Activated CD4-positive, alpha-beta T cell treated with anti-CD3 and anti-CD28 coated beads, Interleukin-2, Interleukin-4, amounts not matched to agents 100 ng/mL and 50 ng/mL, durations not matched to agents 16 hours and 8 hours (primary cell): ENCODE results near the gene TACC2.
"Not testable (repeated sequence)": the region's sequence is repeated elsewhere in the genome, so short reads cannot be mapped to it uniquely, and the experiment has no call there.

Experiments
- DNase-seq: peaks from one replicate; pipeline ENCODE4 v3.0.0-alpha.2; 2020; ENCODE audit warnings: low spot score

The TACC2 gene

DNA sequence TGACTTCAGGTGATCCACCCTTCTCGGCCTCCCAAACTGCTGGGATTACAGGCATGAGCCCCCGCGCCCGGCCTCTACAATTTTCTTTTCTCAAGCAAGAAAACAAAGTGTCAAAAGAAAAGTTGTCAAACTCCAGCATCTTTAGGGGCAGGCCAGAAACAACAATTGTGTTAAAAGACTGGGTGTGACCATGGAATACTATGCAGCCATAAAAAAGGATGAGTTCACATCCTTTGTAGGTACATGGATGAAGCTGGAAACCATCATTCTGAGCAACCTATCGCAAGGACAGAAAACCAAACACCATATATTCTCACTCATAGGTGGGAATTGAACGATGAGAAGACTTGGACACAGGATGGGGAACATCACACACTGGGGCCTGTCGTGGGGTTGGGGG lies 34.3 kb downstream of the TACC2 start:
- DNase-seq, result not testable (repeated sequence)

DNA sequence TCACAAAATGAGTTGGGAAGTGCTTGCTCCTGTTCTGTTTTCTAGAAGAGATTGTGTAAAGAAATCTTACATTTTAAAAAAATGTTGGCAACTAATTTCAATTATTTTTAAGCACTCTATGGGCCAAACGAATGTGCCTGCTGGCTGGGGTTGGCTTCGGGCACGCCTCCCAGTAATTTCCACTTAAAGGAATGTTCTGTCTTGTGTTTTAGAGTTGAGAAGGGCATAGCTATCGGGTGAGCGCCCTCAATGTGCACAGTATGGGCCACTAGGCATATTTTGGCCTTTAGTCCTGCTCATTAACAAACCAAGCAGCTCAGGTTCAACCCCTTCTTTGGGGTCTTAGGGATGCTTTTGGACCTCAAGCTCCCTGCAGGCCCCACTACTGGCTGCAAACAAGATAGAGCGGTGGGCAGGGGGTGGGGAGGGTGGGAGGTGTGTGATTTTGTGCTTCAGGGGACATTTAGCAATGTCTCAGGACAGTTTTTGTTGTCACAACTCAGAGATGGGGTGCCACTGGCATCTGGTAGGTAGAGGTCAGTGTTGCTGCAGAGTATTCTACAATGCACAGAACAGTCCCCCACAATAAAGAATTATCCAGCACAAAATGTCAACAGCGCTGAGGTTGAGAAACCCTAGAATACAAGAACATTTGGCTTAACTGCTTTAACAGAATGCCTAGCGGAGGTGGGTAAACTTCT lies 40.7 kb downstream of the TACC2 start:
- DNase-seq, result no peak

DNA sequence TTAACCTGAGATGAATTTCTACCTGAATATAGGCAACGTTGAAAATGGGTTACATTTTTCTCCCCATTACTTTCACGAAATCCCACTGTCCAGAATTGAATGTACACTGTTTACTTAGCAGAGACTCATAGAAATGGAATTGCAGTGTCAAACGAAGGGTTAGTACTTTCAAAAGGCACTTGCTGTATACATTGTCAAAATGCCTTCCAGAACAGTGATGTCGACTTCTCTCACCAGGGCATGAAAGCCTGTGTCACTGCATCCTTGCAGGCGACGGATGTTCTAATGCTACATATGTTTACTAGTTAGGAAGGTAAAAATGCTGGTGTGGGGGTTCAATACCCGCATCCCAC lies 41.2 kb downstream of the TACC2 start:
- DNase-seq, result no peak

DNA sequence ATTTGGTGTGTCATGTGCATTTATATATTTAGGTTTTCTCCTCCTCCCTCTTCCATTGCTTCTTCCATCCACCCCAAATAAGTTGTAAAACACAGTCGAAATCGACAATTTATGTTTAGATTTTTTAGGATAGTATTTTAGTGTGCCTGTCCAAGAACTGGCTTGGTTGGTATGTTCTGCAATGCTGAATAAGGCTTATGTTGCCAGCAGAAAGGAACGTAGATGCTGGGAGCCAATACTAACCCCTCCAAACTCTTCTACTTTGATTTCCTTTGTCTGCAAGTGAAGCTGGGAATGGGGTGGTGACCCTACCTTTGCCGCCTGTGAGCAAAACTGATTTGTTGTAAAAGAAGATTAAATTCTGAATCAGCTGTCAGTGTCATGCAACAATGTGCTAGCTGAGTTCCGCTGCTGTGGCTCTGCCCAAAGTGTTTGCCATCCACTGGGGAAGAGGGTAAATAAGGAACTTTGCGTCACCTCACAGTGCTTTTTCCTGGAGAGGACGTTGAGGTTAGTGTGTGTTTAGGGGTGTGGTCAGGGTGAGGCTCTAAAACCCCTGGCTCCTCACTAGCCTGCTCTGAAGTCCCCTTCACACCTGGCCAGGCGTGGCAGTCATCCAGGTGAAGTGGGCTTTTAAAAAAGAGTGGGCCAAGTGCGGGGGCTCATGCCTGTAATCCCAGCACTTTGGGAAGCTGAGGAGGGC lies 44.4 kb downstream of the TACC2 start:
- DNase-seq, result no peak

DNA sequence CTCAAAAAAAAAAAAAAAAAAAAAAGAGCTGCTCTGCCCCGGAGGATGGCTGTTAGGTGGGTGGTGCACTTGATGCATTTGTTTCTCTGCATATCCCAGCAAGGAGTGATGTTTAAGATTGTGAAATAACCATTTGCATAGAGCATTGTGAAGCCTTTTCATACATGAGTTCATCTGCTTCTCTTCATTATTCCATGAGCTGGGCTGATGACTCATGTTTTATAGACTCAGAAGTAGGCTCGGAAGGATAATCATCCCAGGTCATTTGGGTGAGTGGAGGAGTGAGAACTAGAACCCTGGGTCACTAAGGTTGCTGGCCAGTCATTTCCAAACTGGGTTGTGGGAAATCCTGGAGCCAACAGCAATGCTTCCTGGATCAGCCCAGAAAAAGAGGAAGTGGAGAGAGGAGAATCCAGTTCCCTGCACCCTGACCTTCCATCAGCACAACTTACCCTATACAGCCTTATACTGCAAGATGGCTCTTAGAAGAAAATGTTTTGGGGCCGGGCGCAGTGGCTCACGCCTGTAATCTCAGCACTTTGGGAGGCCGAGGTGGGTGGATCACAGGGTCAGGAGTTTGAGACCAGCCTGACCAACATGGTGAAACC lies 45.3 kb downstream of the TACC2 start:
- no peak for DNase-seq

DNA sequence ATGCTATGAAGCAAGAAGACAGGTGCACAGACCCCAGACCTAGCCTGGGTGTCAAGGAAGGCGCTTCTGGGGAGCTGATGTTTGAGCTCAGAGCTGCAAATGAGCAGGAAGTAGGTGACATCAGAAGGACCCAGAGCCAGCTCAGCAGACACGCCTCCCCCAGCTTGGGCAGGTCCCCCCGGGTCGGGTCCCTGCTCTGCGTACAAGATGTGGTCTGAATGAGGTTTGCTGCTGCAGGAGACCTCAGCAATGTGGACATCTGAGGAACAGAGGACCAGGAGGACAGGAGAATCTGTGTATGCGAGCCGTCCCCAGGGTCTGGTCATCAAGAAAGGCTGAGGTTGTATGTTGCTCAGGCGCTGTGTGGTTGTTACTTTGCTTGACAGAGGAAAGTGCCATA lies 51.8 kb downstream of the TACC2 start:
- DNase-seq, result no peak

DNA sequence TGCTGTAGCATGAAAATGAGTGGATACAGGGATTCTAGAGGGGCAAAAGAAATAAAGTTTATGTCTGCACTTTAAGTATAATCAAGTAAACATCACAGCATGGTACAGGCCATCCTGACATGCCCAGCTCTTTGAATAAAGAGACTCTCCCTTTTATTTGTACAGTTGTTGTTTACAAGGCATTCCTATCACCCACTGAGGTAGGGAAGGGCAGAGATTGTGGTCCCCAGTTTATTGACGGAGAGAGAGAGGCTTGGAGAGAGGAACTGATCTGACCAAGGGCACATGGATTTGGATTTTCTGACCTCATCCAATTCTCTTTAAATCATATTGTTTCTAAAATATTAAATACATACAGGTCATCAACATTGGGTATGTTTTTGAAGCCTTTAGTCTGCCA lies 53.9 kb downstream of the TACC2 start:
- no peak for DNase-seq

DNA sequence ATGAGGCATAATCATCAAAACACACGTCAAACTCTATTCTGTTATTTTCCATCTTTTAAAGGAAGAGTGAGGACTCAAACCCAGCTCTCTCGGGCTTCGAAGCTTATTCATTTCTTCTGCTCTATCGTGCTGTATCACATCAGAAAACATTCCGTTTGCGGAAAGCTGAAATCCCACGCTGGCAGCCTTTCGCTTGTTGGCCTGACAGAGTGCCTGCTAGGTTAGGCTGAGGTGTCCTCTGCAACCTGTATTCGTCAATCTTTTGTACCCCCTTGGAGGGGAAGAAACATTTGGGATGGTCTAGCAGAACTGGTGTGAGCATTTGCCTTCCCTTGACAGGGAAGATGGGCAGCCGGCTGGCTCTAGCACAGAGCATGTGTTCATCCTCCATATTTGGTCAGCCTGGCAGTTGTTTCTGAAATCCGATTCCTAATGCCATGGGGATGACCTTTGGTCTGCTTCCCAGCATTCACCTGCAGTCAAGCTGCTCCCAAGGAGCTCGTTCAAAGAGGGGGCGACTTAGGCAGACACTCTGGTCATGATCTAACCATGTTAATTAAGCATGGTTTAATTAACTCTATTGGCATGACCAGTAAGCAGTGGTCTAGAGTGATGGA lies 55.2 kb downstream of the TACC2 start:
- DNase-seq, result no peak

DNA sequence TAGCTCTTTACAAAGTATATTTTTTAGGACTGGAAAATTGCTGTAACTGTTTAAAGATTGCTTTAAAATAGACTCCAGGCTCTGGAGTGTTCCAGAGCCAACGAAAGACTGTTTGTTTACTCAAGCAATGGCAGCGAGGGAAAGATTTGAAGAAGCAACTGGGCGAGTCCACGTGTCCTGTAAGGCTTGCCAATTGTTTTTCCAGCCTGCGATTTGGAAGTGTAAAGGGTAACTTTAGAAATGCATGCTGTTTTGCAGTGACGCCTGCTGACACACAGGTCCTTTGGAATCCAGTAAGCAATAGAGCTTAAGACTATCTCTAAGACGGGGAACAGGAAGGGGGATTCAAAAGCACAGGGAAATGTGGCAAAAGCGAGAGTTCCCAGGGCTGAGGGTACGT lies 55.8 kb downstream of the TACC2 start:
- no peak for DNase-seq

DNA sequence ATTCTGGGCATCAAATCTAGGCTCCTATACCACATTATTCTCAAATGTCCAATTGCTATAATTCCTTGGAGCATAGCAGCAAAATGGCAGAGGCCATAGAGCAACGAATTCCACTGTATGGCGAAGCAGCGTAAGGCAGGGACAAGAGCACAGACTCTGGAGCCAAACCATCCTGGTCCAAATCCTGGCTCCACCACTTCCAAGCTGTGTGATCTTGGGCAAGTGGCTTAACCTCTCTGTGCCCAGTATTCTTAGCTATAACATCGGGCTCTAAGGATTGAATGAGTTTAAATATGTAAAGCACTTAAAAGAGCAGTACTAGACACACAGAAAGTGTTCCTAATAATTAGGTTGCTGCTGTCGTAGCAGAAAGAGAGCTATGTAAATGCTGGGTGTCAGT lies 56.2 kb downstream of the TACC2 start:
- no peak for DNase-seq

DNA sequence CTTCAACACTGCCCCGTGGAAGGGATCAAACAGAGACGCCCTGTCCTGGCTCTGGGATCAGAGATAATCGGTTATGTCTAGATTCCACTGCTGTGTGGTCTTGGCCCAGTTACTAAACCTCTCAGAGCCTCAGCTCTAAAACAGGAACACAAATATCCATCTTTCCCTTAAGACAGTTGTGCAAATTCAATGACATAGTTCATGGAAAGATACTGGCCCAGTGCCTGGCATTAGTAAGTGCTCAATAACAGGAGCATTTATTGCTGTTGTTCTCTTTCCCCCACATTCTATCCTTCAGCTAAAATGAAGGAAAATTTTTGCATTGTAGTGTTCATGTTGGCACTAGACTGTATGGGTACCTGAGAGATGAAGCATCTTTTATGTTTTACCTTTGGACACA lies 58.6 kb downstream of the TACC2 start:
- no peak for DNase-seq

DNA sequence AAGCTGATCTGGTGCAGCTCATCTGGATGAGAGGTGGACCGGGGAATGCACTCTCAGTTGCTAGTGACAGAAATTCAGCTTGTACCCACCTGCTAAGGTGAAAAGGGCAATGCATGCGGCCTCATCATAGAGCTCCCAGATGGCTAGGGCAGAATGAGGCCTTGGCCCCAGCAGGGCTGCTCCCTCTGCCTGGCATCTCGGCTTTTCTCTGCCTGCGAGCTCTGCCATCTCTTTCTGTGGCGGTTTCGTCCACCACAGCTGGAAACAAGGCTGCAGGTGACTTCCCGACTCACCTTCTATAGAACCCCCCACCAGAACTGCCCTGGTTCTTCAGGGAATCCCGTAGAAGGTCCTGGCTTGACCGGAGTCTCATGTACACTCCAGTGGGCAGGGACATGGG lies 60.1 kb downstream of the TACC2 start:
- no peak for DNase-seq

DNA sequence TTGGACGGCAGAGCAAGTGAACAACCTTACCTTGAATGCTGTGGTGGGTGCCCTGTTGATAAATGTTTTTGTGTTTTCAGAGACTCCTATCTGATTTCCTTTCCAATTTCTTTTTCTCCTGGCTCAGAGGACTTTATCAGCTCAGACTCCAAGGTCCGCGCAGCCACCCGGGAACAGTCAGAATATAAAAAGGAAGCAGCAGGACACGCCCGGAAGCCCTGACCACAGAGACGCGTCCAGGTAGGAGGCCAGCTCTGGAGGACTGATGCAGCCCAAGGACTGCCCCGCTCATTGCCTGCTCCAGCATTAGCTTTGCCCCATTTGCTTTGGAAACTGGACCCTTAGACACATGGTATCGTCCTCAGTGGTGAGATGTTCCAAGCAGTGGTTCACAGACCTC lies 61.3 kb downstream of the TACC2 start:
- no peak for DNase-seq

DNA sequence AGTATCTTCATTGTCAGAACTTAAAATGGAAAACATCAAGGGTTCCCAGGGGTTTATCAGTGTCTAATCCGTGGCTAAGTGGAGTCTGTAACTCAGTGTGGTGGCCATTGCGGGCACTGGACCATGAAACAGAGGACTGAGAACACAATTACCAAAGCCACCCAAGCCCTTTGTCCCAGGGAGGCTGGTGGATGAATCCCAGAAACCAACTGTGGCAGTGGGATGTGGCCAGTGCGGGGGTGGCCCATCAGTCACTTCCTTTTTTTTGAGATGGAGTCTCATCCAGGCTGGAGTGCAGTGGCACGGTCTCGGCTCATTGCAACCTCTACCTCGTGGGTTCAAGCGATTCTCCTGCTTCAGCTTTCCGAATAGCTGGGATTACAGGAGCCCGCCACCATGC lies 61.8 kb downstream of the TACC2 start:
- DNase-seq, result no peak

DNA sequence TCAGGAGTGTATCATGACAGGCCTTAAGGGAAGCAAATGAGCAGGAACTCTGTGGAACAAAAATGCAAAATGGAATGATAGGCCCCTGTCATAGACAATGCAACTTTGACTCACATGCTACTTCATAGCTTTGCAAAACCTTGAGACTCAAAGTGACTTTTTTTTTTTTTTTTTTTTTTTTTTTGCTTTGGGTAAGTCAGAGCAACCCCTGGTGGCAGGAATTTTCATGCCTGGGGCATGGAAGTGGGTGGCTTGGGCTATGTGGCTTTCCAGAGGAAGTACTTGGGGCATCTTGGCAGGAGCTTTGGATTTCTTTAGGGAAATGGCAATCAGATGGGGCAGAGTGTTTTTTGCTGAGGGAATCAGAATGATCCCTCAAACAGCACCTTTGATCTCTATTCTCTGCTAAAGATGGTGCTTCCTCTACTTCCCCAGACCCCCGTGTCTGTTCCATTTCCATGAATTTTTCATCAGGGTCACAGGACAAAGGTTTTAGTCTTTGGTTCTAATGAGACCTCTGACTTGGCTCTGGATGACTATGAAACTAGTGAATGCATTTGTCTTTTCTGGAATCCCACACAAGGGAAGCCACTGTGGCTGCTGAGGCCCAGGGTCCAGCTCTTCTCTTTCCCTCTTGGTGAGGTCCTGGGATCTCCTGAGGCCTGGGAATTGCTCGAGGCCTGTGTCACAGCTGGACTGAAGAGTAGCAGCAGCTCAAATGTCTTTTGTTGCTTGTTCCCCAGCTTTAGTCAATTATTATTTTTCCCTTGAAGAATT lies 62.8 kb downstream of the TACC2 start:
- no peak for DNase-seq

DNA sequence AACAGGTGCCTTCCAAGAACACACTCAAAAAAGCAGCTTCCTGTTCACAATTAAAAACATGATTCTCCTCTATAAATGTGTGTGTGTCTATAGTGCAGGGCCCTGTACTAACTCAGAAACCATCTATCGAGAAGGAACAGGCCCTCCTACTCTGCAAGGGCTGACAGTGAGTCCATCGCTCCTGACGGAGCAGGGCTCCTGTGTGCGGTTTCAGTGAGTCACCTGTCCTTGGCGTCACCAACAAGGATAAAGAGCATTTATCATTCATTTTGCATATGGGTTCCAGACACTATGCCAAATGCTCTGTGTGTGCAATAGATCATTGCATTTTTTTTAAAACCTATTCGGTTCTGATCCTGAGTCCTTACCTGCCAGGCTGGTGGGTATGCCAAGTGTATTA lies 63.7 kb downstream of the TACC2 start:
- DNase-seq, result no peak

DNA sequence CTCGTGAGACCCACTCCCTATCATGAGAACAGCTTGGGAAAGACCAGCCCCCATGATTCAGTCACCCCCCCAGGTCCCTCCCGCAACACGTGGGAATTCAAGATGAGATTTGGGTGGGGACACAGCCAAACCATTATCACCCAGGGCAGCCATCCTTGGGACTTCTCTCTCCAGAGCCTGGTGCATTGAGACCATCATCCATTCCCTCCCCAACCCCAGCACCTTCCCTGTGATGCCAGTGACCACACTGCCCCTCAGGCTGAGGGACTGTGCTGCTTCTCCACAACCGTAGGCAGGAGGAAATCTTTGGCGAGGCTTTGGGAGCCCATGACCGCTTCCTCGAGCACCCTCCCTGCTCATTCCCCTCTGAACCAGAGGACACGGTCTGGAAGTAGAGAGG lies 64.4 kb downstream of the TACC2 start:
- no peak for DNase-seq

DNA sequence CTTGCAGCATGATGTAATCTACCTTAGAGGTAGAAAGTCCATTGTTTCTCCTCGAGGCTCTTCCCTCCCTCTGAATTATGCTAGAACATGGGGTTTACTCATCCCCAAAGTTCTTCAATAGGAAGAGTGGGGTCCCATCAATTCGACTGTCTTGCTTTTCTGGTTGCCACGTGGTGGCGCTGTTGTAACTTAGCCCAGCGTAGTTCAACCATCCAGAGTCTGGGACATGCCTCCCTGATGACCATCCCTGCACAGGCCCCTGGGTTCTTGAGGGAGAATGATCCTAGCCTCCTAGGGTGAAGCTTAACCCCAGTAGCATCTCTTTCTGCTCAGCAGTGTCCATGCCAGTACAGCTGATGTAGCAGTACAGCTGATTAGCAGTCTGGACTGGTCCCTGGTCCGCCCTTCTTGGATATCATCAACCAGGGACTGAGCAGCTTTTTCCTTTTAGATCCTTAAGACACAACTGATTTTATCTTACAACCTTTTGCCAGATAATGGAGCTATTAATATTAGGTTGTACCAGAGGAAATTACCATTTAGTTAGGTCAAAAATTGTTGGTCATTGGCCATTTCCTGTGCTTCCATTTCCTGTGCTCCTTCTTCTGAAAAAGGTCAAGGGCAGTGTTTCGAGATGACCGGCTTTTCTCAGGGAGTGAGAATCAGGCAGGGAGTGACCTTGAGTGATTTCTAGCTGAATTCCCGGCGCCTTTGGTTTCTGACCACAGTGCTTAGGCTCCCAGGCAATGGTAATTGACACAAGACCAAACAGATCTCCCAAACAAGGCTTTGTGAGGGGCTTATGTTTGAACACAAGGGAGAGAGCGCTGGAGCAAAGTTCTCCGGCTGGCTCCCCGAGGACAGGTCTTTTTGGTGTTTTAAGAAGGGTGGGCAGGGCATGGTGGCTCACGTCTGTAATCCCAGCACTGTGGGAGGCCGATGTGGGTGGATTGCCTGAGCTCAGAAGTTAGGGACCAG lies 65.4 kb downstream of the TACC2 start:
- peak; percentile 4 for DNase-seq

DNA sequence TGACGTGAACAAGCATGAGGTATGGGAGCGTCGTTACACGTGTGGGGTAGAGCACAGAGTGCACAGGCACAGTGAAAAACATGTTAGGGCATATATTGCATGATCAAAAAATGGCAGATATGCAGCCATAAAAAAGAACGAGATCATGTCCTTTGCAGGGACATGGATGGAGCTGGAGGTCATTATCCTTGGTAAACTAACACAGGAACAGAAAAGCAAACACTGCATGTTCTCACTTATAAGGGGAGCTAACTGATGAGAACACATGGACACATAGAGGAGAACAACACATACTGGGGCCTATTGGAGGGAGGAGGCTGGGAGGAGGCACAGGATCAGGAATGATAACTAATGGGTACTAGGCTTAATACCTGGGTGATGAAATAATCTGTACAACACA lies 66.3 kb downstream of the TACC2 start:
- no peak for DNase-seq

DNA sequence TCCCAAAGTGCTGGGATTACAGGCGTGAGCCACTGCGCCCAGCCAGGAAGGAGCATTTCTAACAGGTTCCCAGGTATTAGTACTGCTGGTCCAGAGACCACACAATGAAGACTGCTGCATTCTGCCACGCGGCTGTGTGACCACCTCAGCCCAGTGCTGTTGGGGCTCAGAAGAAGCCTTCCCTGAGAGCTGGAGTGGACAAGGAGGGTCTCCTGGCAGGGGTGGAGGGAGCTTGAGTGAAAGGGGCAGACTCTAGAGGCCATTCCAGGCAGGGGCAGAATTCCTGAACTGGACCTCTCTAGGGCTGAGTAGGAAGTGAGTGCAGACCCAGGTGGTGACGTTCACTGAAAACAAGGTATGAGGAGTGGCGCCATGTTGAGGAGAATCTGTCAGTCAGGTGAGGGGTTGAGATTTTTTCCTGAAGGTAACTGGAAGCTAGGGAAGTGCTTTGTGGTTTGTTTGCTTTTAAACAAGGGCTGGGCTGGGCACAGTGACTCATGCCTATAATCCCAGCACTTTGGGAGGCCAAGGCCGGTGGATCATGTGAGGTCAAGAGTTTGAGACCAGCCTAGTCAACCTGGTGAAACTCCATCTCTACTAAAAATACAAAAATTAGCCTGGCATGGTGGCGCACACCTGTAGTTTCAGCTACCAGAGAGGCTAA lies 67.6 kb downstream of the TACC2 start:
- DNase-seq, result no peak
